ENCODE measurements around the gene MAPRE2.

The MAPRE2 gene

GRCh38 chr18:35019933-35020332 lies 21.3 kb upstream of the MAPRE2 start:
- no peak for TF ChIP-seq ZBTB7A (IDR thresholded peaks at IDR 0.05; ENCODE audit: low read depth)
- TF ChIP-seq TEAD4 (IDR thresholded peaks at IDR 0.05) = no peak
- no peak for TF ChIP-seq RAD21 (IDR thresholded peaks at IDR 0.05; ENCODE audit: low read depth)
- no peak for TF ChIP-seq CEBPB (IDR thresholded peaks at IDR 0.05)
- no peak for TF ChIP-seq MAX (IDR thresholded peaks at IDR 0.05)
- TF ChIP-seq CREB1 (IDR thresholded peaks at IDR 0.05; ENCODE audit: low read depth) = no peak
- no peak for TF ChIP-seq TAF1 (IDR thresholded peaks at IDR 0.05; ENCODE audit: low read depth)

- no peak for TF ChIP-seq TEAD4 (IDR thresholded peaks at IDR 0.05)
- no peak for TF ChIP-seq EP300 (IDR thresholded peaks at IDR 0.05; ENCODE audit: borderline replicate concordance)
Measured at GRCh38 chr18:35022426-35023001, 18.7 kb upstream of the MAPRE2 start.

- TF ChIP-seq NFIC (IDR thresholded peaks at IDR 0.05) = no peak
- TF ChIP-seq ZBTB7A (IDR thresholded peaks at IDR 0.05; ENCODE audit: low read depth) = no peak
- no peak for TF ChIP-seq FOXM1 (IDR thresholded peaks at IDR 0.05; ENCODE audit: borderline replicate concordance, low read depth)
- TF ChIP-seq RAD21 (IDR thresholded peaks at IDR 0.05; ENCODE audit: low read depth) = no peak
- no peak for TF ChIP-seq TAF1 (IDR thresholded peaks at IDR 0.05; ENCODE audit: low read depth)
- TF ChIP-seq TCF12 (IDR thresholded peaks at IDR 0.05; ENCODE audit: low read depth) = no peak
Measured at GRCh38 chr18:35024196-35024595, 17.0 kb upstream of the MAPRE2 start.

- TF ChIP-seq EGR1 (IDR thresholded peaks at IDR 0.05) = no peak
- no peak for TF ChIP-seq NFIC (IDR thresholded peaks at IDR 0.05)
- no peak for TF ChIP-seq TEAD4 (IDR thresholded peaks at IDR 0.05)
- TF ChIP-seq CEBPB (IDR thresholded peaks at IDR 0.05) = no peak
- TF ChIP-seq REST (IDR thresholded peaks at IDR 0.05; ENCODE audit: low read depth) = no peak
- no peak for TF ChIP-seq MAX (IDR thresholded peaks at IDR 0.05)
- TF ChIP-seq EP300 (IDR thresholded peaks at IDR 0.05; ENCODE audit: borderline replicate concordance) = no peak
- no peak for TF ChIP-seq TAF1 (IDR thresholded peaks at IDR 0.05; ENCODE audit: low read depth)
- TF ChIP-seq ZBTB7A (IDR thresholded peaks at IDR 0.05; ENCODE audit: low read depth) = no peak
- no peak for TF ChIP-seq YY1 (IDR thresholded peaks at IDR 0.05; ENCODE audit: low read depth)
- TF ChIP-seq RAD21 (IDR thresholded peaks at IDR 0.05; ENCODE audit: low read depth) = no peak
- TF ChIP-seq TCF12 (IDR thresholded peaks at IDR 0.05; ENCODE audit: low read depth) = no peak
- no peak for TF ChIP-seq USF1 (IDR thresholded peaks at IDR 0.05)
- no peak for TF ChIP-seq FOXM1 (IDR thresholded peaks at IDR 0.05; ENCODE audit: borderline replicate concordance, low read depth)
- no peak for TF ChIP-seq CREB1 (IDR thresholded peaks at IDR 0.05; ENCODE audit: low read depth)
Measured at GRCh38 chr18:35024965-35025364, 16.2 kb upstream of the MAPRE2 start.

GRCh38 chr18:35026407-35027061 lies 14.7 kb upstream of the MAPRE2 start:
- TF ChIP-seq FOXM1 (IDR thresholded peaks at IDR 0.05; ENCODE audit: borderline replicate concordance, low read depth) = no peak
- TF ChIP-seq TEAD4 (IDR thresholded peaks at IDR 0.05) = no peak
- peak; percentile 29 for TF ChIP-seq RAD21 (IDR thresholded peaks at IDR 0.05; ENCODE audit: low read depth)
- TF ChIP-seq NFIC (IDR thresholded peaks at IDR 0.05) = no peak

- TF ChIP-seq CEBPB (IDR thresholded peaks at IDR 0.05) (no peak), RAD21 (IDR thresholded peaks at IDR 0.05; ENCODE audit: low read depth) (no peak), USF1 (IDR thresholded peaks at IDR 0.05) (no peak), YY1 (IDR thresholded peaks at IDR 0.05; ENCODE audit: low read depth) (no peak), EP300 (IDR thresholded peaks at IDR 0.05; ENCODE audit: borderline replicate concordance) (no peak), ZBTB7A (IDR thresholded peaks at IDR 0.05; ENCODE audit: low read depth) (no peak), NFIC (IDR thresholded peaks at IDR 0.05) (no peak), EGR1 (IDR thresholded peaks at IDR 0.05) (no peak), TEAD4 (IDR thresholded peaks at IDR 0.05) (no peak), REST (IDR thresholded peaks at IDR 0.05; ENCODE audit: low read depth) (no peak), FOXM1 (IDR thresholded peaks at IDR 0.05; ENCODE audit: borderline replicate concordance, low read depth) (no peak), TCF12 (IDR thresholded peaks at IDR 0.05; ENCODE audit: low read depth) (no peak), MAX (IDR thresholded peaks at IDR 0.05) (no peak), CREB1 (IDR thresholded peaks at IDR 0.05; ENCODE audit: low read depth) (no peak), TAF1 (IDR thresholded peaks at IDR 0.05; ENCODE audit: low read depth) (no peak)
Measured at GRCh38 chr18:35027206-35027605, 14.0 kb upstream of the MAPRE2 start.
